GM12891 (cell line): ENCODE results near the gene MS4A7.

Experiments used
- POLR2A ChIP-seq: IDR thresholded peaks from 2 replicates; pipeline ENCODE4 v1.6.1; 2011; ENCODE audit warnings: low read depth, low read length, control low read depth
- SPI1 ChIP-seq: IDR thresholded peaks from 2 replicates; pipeline ENCODE4 v1.6.1; 2011; ENCODE audit warnings: low read depth, low read length, control low read depth

DNA sequence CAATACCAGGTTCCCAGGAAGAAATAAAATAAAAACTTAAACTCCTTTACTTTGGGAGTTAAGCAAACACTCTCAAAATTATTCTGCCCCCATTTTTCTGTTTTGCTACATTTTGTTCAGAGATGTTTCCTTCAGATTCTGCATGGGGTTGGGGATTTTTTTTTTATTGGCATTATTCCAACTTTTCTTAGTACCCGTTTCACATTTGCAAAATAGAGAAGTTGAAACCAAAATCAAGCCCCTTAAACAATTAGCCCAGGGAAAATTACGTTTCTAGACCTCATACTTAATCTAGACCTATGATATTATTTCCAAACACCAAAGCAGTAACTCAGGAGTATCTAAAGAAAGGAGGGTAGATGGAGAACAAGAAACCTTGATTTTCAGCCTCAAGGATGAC, 20.6 kb upstream of the MS4A7 start:
- TF ChIP-seq POLR2A (no peak), SPI1 (no peak)
